ENCODE data around the gene OR51A2.
"Not testable (repeated sequence)": the region's sequence is repeated elsewhere in the genome, so short reads cannot be mapped to it uniquely, and the experiment has no call there.

The OR51A2 gene

GRCh38 chr11:4955613-4956012 lies at the start of gene OR51A2:
Gene OR51A2 (minus strand): TSS chr11:4955713. CDS start chr11:4955713, 0 bp downstream.
- not testable (repeated sequence) for DNase-seq (ENCODE audit: low read depth); H3K4me3 ChIP-seq (ENCODE audit: low read length)

- DNase-seq (ENCODE audit: low read depth) = peak; percentile 71
- no peak overlapping the region for H3K4me3 ChIP-seq (ENCODE audit: low read length)
- TF ChIP-seq CTCF (IDR thresholded peaks at IDR 0.05; ENCODE audit: insufficient read depth, low read depth, low read length, missing control alignments) = peak; percentile 69
Observed at GRCh38 chr11:5004424-5005274, 49.1 kb upstream of the OR51A2 start.

GRCh38 chr11:4994551-4994950 lies 39.0 kb upstream of the OR51A2 start, which contains the start of gene OR51L1:
Gene OR51L1 (plus strand): TSS chr11:4994851. CDS start chr11:4998983, 4,132 bp downstream.
- H3K4me3 ChIP-seq (ENCODE audit: low read length) = no peak within 1 kb of the TSS
- no peak for DNase-seq (ENCODE audit: low read depth)
- TF ChIP-seq CTCF (IDR thresholded peaks at IDR 0.05; ENCODE audit: insufficient read depth, low read depth, low read length, missing control alignments) = no peak

GRCh38 chr11:4991060-4991459 lies 35.5 kb upstream of the OR51A2 start:
- no peak overlapping the region for H3K4me3 ChIP-seq (ENCODE audit: low read length)
- no peak for TF ChIP-seq CTCF (IDR thresholded peaks at IDR 0.05; ENCODE audit: insufficient read depth, low read depth, low read length, missing control alignments)
- DNase-seq (ENCODE audit: low read depth) = no peak

GRCh38 chr11:4983841-4984240 lies 28.3 kb upstream of the OR51A2 start:
- no peak for DNase-seq (ENCODE audit: low read depth)
- TF ChIP-seq CTCF (IDR thresholded peaks at IDR 0.05; ENCODE audit: insufficient read depth, low read depth, low read length, missing control alignments) = no peak
- H3K4me3 ChIP-seq (ENCODE audit: low read length) = no peak overlapping the region

GRCh38 chr11:4982678-4983077 lies 27.2 kb upstream of the OR51A2 start:
- no peak for TF ChIP-seq CTCF (IDR thresholded peaks at IDR 0.05; ENCODE audit: insufficient read depth, low read depth, low read length, missing control alignments)
- no peak overlapping the region for H3K4me3 ChIP-seq (ENCODE audit: low read length)
- no peak for DNase-seq (ENCODE audit: low read depth)

- no peak overlapping the region for H3K4me3 ChIP-seq (ENCODE audit: low read length)
- no peak for TF ChIP-seq CTCF (IDR thresholded peaks at IDR 0.05; ENCODE audit: insufficient read depth, low read depth, low read length, missing control alignments)
Observed at GRCh38 chr11:4979036-4979435, 23.5 kb upstream of the OR51A2 start.

More at GRCh38 chr11:4979036-4979435, 23.5 kb upstream of the OR51A2 start:
- DNase-seq (ENCODE audit: low read depth) = no peak

Measured in epithelial cell of esophagus (primary cell).